22Rv1 (cell line): Measurements from ENCODE around the gene MORN5.

Source experiments
- CTCF ChIP-seq: fragments of 450-650 bp; IDR thresholded peaks from 2 replicates; pipeline ENCODE4 v1.5.1; 2017; ENCODE audit warnings: mild to moderate bottlenecking
- ZFX ChIP-seq: fragments of 450-650 bp; IDR thresholded peaks from 2 replicates; pipeline ENCODE4 v1.6.1; 2017; ENCODE audit warnings: antibody characterized with exemption, borderline replicate concordance

GRCh38 chr9:122111413-122112085, 48.2 kb upstream of the MORN5 start:
- no peak for TF ChIP-seq CTCF
- TF ChIP-seq ZFX, result no peak
